ENCODE measurements around the gene KLK7. TPM values are rescaled to one million over a fixed set of nuclear protein-coding genes. Genes with fewer than 3 reads are reported as not detected.

The KLK7 gene
- total and polyA plus RNA-seq, 2 of the 4 experiments (the other 2 are of a cell fraction) = not detected

- Histone ChIP-seq H3K27ac (ENCODE audit: insufficient read depth, low read length) (no peak overlapping the region), H3K36me3 (ENCODE audit: control insufficient read depth, insufficient read depth, low read length) (no peaks in the 10 kb centered on the region), H3K9ac (ENCODE audit: low read depth, low read length) (no peak overlapping the region), H3K56ac (ENCODE audit: extremely low read depth, insufficient read depth, low read length) (no peak overlapping the region), H3K18ac (ENCODE audit: low read depth, low read length) (no peak overlapping the region), H4K8ac (ENCODE audit: low read depth in 2 of 2, low read length in 2 of 2) (no peak overlapping the region), H4K20me1 (ENCODE audit: insufficient read depth, low read length) (no peaks in the 10 kb centered on the region), H3K4me2 (ENCODE audit: low read depth, low read length) (peak overlapping the region; percentile 46; the same call in 1 of the 2 replicates), H2BK120ac (ENCODE audit: low read depth, low read length) (no peak overlapping the region), H3K14ac (replicated peaks; ENCODE audit: low read depth, low read length) (no peak overlapping the region), H4K91ac (ENCODE audit: insufficient read depth, low read depth, low read length) (no peak overlapping the region), H3K4me3 (ENCODE audit: insufficient read depth, low read depth, low read length) (no peak overlapping the region), H2AK5ac (ENCODE audit: low read depth, low read length) (no peak overlapping the region), H4K5ac (ENCODE audit: low read depth, low read length) (no peak overlapping the region), H3K23ac (ENCODE audit: low read depth, low read length) (no peak overlapping the region), H3K27me3 (ENCODE audit: control insufficient read depth, insufficient read depth, low read length) (peaks cover 19% of the 10 kb centered on the region), H2BK5ac (ENCODE audit: low read depth, low read length, poor library complexity, severe bottlenecking) (no peak overlapping the region), H3K4me1 (ENCODE audit: control insufficient read depth, insufficient read depth, low read length) (no peaks in the 10 kb centered on the region), H3K9me1 (ENCODE audit: insufficient read depth, low read length) (no peaks in the 10 kb centered on the region), H2BK15ac (ENCODE audit: low read depth, low read length) (no peak overlapping the region), H3K4ac (ENCODE audit: low read depth, low read length) (no peak overlapping the region), H3K79me1 (ENCODE audit: low read depth in 1 of 2, low read length in 2 of 2) (no peaks in the 10 kb centered on the region), H2BK20ac (ENCODE audit: low read depth, low read length) (no peak overlapping the region), H2AK9ac (replicated peaks; ENCODE audit: low read depth, low read length, poor library complexity) (no peak overlapping the region), H2AFZ (replicated peaks; ENCODE audit: low read length, poor library complexity) (no peak overlapping the region), H3K9me3 (ENCODE audit: control insufficient read depth, insufficient read depth, low read length) (no peaks in the 10 kb centered on the region)
- intact Hi-C loops (cut with micrococcal nuclease) (loop anchor here (1.0 kb wide), 2 partner anchors 73 to 148 kb away; no protein-coding TSS in a partner anchor), dilution Hi-C loops (cut with HindIII; ENCODE audit: low sequenced_read_pairs, unreplicated experiment) (no loop called here), in situ Hi-C loops (cut with MboI; ENCODE audit: low sequenced_read_pairs) (no loop called here)
- TF ChIP-seq CHD1 (IDR thresholded peaks at IDR 0.05; ENCODE audit: low read depth, low read length) = no peak
- TF ChIP-seq CTCF (conservative IDR thresholded peaks at IDR 0.05; ENCODE audit: low read depth, low read length) = peak; percentile 63
- TF ChIP-seq SMC3 (IDR thresholded peaks at IDR 0.05; ENCODE audit: low read depth, low read length) = peak; percentile 62
- TF ChIP-seq RAD21 (IDR thresholded peaks at IDR 0.05; ENCODE audit: low read length) = peak; percentile 50
- no peak for TF ChIP-seq MXI1 (IDR thresholded peaks at IDR 0.05; ENCODE audit: borderline replicate concordance, low read depth, low read length)
- no peak for TF ChIP-seq CEBPB (IDR thresholded peaks at IDR 0.05; ENCODE audit: low read depth, low read length)
- no peak for TF ChIP-seq BHLHE40 (IDR thresholded peaks at IDR 0.05; ENCODE audit: low read depth, low read length)
- TF ChIP-seq RFX5 (IDR thresholded peaks at IDR 0.05; ENCODE audit: low read depth, low read length) = no peak
- no peak for TF ChIP-seq POLR2A (IDR thresholded peaks at IDR 0.05; ENCODE audit: low read depth, low read length)
- ATAC-seq (ENCODE audit: low read depth) (peak; percentile 76), DNase-seq (peak; percentile 51)
- ChIA-PET CTCF (interaction anchor here (0.6 to 1.4 kb wide), 6 partner anchors 8 to 481 kb away, joined by 3 to 5 read pairs (median 3); no protein-coding TSS in a partner anchor), POLR2A (ENCODE audit: unreplicated experiment) (no interaction called here)
- no TSS peak for BruUV-seq (replicated peaks)
- WGBS, 2 experiments (ENCODE audit: extremely low coverage in 2 of 2, insufficient read length in 1 of 2) = no CpG with 5 or more reads among the region's 7 CpGs
Measured at GRCh38 chr19:51020988-51021651, 37.4 kb upstream of the KLK7 start.
